Neural crest cell (in vitro differentiated cells): ENCODE measurements around the gene POLN. TPM values are rescaled to one million over a fixed set of nuclear protein-coding genes. Genes with fewer than 3 reads are reported as not detected.

Experiments used
- DNase-seq: peaks from one replicate; pipeline ENCODE4 v3.0.0; 2021; ENCODE audit warnings: low read depth, mixed read lengths, low spot score
- H3K27ac Mint-ChIP-seq: one replicate; pipeline ENCODE4 v1.8.0; 2021; ENCODE audit warnings: mild to moderate bottlenecking, mixed read lengths; ENCODE audit not compliant: unreplicated experiment
- H3K27me3 Mint-ChIP-seq: 2 replicates; pipeline ENCODE4 v1.8.0; 2021; ENCODE audit warnings: low read depth, mild to moderate bottlenecking, mixed read lengths
- H3K36me3 Mint-ChIP-seq: 2 replicates; pipeline ENCODE4 v1.8.0; 2021; ENCODE audit warnings: low read depth, mild to moderate bottlenecking, mixed read lengths
- H3K4me1 Mint-ChIP-seq: 2 replicates; pipeline ENCODE4 v1.8.0; 2021; ENCODE audit warnings: mixed read lengths
- H3K4me3 Mint-ChIP-seq: one replicate; pipeline ENCODE4 v1.8.0; 2021; ENCODE audit warnings: mild to moderate bottlenecking, mixed read lengths
- H3K9me3 Mint-ChIP-seq: 2 replicates; pipeline ENCODE4 v1.8.0; 2021; ENCODE audit warnings: mixed read lengths
- CTCF ChIP-seq: fragments of 200-600 bp; sonication (generic); conservative IDR thresholded peaks from 2 replicates; pipeline ENCODE4 v1.5.0; 2021; ENCODE audit warnings: antibody characterized with exemption, mild to moderate bottlenecking
- total RNA-seq: library from RNA; stranded (reverse); gene quantifications from 2 replicates; pipeline ENCODE4 v1.2.1, GENCODE V29; 2021

The POLN gene
- total RNA-seq, 1 donor from 2014 or later = 5.6 TPM

DNA sequence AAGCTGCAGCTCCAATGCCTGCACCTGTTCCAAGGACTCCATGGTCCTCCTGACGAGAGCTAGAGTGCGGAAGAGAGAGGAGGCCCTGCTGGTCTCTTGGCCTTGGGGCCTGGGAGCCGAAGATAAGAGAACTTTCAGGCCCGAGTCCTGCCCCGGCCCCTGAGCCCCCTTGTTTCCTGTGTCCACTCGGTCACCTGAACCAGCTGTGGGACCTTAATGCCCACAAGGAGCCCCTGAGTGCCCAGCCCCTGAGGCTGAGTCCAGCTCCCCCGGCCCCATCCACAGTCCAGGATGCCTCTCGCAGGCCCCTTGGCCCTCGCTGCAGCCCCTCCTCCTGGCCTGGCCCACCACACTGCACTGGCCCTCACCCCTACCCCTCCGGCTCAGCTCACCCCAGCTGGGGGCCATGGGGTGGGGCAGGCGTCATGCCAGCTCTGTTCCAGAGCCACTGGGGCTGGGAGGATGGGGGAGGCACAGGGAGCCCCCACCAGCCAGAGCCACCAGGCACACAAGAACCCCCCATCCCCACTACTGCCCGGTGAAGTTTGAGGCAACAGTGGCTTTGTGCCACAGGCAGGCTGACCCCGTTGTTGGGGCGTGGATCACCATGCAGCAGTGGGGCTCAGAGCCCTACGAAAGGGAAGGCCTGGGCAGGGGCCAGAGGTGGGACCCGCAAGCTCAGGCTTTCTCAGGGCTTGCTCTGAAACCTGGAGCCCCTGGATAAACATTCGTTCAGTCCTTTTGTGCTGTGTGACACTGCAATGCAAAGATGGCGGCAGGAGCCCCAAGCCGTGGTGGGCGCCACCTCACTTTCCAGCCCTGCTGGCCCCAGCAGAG is 168.7 kb downstream of the POLN start:
- peaks cover 34% of the 10 kb centered on the region for H3K4me1 Mint-ChIP-seq
- no peaks in the 10 kb centered on the region for H3K9me3 Mint-ChIP-seq
- TF ChIP-seq CTCF = no peak
- H3K36me3 Mint-ChIP-seq = no peaks in the 10 kb centered on the region
- no peak for DNase-seq
- no peak overlapping the region for H3K4me3 Mint-ChIP-seq
- H3K27ac Mint-ChIP-seq = no peak overlapping the region
- H3K27me3 Mint-ChIP-seq = no peaks in the 10 kb centered on the region

- Mint-ChIP-seq H3K27me3 (no peaks in the 10 kb centered on the region), H3K4me1 (peaks cover 32% of the 10 kb centered on the region), H3K36me3 (no peaks in the 10 kb centered on the region), H3K4me3 (peak overlapping the region; percentile 15), H3K27ac (no peak overlapping the region), H3K9me3 (no peaks in the 10 kb centered on the region)
- TF ChIP-seq CTCF = no peak
- DNase-seq = peak; percentile 53
Observed at GRCh38 chr4:2071912-2072867, 169.7 kb downstream of the POLN start.

DNA sequence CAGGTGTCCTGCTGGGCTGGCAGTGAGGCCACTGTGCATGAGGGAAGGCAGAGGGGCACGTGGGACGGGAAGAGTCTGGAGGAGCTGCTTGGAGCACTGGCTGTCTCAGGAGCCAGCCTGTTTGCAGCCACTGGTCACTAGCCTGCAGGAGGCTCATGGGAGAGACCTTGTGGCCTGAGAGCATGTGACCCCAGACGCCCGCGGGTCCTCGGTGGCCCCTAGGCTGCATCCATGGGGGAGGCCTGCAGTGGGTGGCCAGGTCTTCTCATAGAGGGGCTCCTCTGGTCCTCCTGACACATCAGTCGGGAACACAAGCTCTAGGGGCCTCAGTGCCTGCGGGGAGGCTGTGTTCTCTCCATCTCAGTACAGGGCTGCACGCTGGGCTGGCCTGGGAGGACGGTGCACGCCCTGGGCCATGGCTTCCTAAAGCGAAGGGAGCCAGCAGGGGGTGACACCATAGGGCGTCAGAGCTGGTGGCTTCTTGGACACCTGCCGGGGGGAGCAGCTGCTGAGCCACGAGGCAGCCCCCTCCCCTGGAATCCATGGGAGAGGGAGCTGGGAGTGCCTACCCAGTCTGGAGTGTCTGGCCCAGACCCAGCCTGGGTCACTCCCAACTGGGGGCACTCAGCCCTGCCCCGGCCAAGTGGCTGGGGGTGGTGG is 170.5 kb downstream of the POLN start:
- H3K4me3 Mint-ChIP-seq = peak overlapping the region; percentile 15
- H3K9me3 Mint-ChIP-seq = no peaks in the 10 kb centered on the region
- H3K27me3 Mint-ChIP-seq = no peaks in the 10 kb centered on the region
- peak; percentile 29 for DNase-seq
- peaks cover 25% of the 10 kb centered on the region for H3K4me1 Mint-ChIP-seq
- no peaks in the 10 kb centered on the region for H3K36me3 Mint-ChIP-seq
- peak overlapping the region; percentile 12 for H3K27ac Mint-ChIP-seq
- no peak for TF ChIP-seq CTCF

GRCh38 chr4:2070421-2071251 is 171.3 kb downstream of the POLN start:
- H3K36me3 Mint-ChIP-seq = no peaks in the 10 kb centered on the region
- peak overlapping the region; percentile 14 for H3K4me3 Mint-ChIP-seq
- peaks cover 25% of the 10 kb centered on the region for H3K4me1 Mint-ChIP-seq
- no peak for DNase-seq
- H3K27ac Mint-ChIP-seq = no peak overlapping the region
- no peak for TF ChIP-seq CTCF
- no peaks in the 10 kb centered on the region for H3K9me3 Mint-ChIP-seq
- H3K27me3 Mint-ChIP-seq = no peaks in the 10 kb centered on the region
